Sigmoid colon (tissue), 4 donors: ENCODE data around the gene EXOC6B.

Experiments used
- EP300 ChIP-seq, 4 donors: sonication (generic); formaldehyde crosslinking; IDR thresholded peaks; one replicate each; pipeline ENCODE4 v1.6.1; 2017; ENCODE audit warnings: antibody characterized with exemption in 4 of 4
- POLR2A ChIP-seq, 2 donors: fragments of 450-650 bp; IDR thresholded peaks; one replicate each; pipeline ENCODE4 v1.6.1; 2016; ENCODE audit warnings: antibody characterized with exemption in 2 of 2, mild to moderate bottlenecking in 2 of 2, moderate library complexity in 2 of 2
- POLR2AphosphoS5 ChIP-seq, 4 donors: sonication (generic); formaldehyde crosslinking; IDR thresholded peaks; one replicate each; pipeline ENCODE4 v1.6.1; 2017; ENCODE audit warnings: antibody characterized with exemption in 4 of 4
- TF ChIP-seq, protein P1 (sequence below), 4 experiments: fragments of 450-650 bp in 3 of 4; fragments of 200-600 bp in 1 of 4; IDR thresholded peaks; one replicate each; pipeline ENCODE4 v1.5.1; 2016 to 2019; ENCODE audit warnings: antibody characterized with exemption in 4 of 4, mild to moderate bottlenecking in 3 of 4, moderate library complexity in 2 of 4

DNA sequence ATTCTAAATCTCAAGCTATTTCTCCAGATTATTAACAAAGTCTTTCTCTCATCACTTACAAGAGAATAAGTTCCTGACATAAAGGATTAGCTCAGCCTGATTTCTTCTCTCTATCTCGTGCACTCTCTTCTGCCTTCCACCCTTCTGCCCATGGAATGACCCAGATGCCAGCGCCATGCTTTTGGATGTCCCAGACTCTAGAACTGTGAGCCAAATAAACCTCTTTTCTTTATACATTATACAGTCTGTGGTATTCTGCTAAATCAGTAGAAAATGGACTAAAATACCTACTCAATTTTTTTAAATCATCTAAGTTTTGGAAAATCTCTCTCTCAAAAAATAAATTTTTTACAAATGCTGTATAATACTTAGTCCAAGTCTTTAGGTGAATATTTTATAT is 218.6 kb downstream of the EXOC6B start:
- TF ChIP-seq, protein P1, sequence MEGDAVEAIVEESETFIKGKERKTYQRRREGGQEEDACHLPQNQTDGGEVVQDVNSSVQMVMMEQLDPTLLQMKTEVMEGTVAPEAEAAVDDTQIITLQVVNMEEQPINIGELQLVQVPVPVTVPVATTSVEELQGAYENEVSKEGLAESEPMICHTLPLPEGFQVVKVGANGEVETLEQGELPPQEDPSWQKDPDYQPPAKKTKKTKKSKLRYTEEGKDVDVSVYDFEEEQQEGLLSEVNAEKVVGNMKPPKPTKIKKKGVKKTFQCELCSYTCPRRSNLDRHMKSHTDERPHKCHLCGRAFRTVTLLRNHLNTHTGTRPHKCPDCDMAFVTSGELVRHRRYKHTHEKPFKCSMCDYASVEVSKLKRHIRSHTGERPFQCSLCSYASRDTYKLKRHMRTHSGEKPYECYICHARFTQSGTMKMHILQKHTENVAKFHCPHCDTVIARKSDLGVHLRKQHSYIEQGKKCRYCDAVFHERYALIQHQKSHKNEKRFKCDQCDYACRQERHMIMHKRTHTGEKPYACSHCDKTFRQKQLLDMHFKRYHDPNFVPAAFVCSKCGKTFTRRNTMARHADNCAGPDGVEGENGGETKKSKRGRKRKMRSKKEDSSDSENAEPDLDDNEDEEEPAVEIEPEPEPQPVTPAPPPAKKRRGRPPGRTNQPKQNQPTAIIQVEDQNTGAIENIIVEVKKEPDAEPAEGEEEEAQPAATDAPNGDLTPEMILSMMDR (IDR thresholded peaks at IDR 0.05): no peak
- no peak for TF ChIP-seq POLR2A (IDR thresholded peaks at IDR 0.05)
- TF ChIP-seq POLR2AphosphoS5 (IDR thresholded peaks at IDR 0.05): no peak
- TF ChIP-seq EP300 (IDR thresholded peaks at IDR 0.05): no peak
